Keratinocyte (primary cell): Measurements from ENCODE around the gene PLXDC2. TPM values are rescaled to one million over a fixed set of nuclear protein-coding genes. Genes with fewer than 3 reads are reported as not detected.

ENCODE experiments used
- DNase-seq: peaks from one replicate; pipeline ENCODE4 v3.0.0-alpha.2; 2011; ENCODE audit warnings: low read depth, missing footprints, low spot score
- FAIRE-seq: peaks from 2 replicates; lab custom pipeline; 2011; peaks lifted over from hg19 to GRCh38; lab: Jason Lieb, UNC
- H2AFZ ChIP-seq: 2 replicates; pipeline ENCODE4 v1.6.0; 2012; ENCODE audit warnings: low read length, control low read depth, inconsistent platforms; ENCODE audit not compliant: control insufficient read depth
- H3K27ac ChIP-seq: 2 replicates; pipeline ENCODE4 v1.5.1; 2011; ENCODE audit warnings: low read length; ENCODE audit not compliant: control insufficient read depth, insufficient read depth
- H3K27me3 ChIP-seq: 3 replicates; pipeline ENCODE4 v1.6.0; 2011; ENCODE audit warnings: low read length; ENCODE audit not compliant: control insufficient read depth, insufficient read depth; ENCODE audit errors: extremely low read depth
- H3K36me3 ChIP-seq, 2 experiments: 2 replicates in 1 of 2; 3 replicates in 1 of 2; pipeline ENCODE4 v1.5.1; 2011; ENCODE audit warnings: low read length in 2 of 2, mild to moderate bottlenecking in 1 of 2; ENCODE audit not compliant: control insufficient read depth in 2 of 2, insufficient read depth in 2 of 2; ENCODE audit errors: extremely low read depth in 1 of 2
- H3K4me1 ChIP-seq: 3 replicates; pipeline ENCODE4 v1.5.1; 2011; ENCODE audit warnings: low read length; ENCODE audit not compliant: control insufficient read depth, insufficient read depth; ENCODE audit errors: extremely low read depth
- H3K4me2 ChIP-seq: 3 replicates; pipeline ENCODE4 v1.6.0; 2011; ENCODE audit warnings: low read depth, low read length; ENCODE audit not compliant: control insufficient read depth, insufficient read depth; ENCODE audit errors: extremely low read depth
- H3K4me3 ChIP-seq, 3 experiments: fragments of 200-600 bp in 1 of 3; sonication (generic) in 1 of 3; 2 replicates in 2 of 3; 3 replicates in 1 of 3; pipeline ENCODE4 v1.5.1; 2011 to 2016; ENCODE audit warnings: low read length in 3 of 3, mild to moderate bottlenecking in 3 of 3, control low read depth in 2 of 3, inconsistent platforms in 1 of 3, low read depth in 1 of 3, mixed read lengths in 1 of 3, mixed run types in 1 of 3, moderate library complexity in 1 of 3; ENCODE audit not compliant: control insufficient read depth in 2 of 3, insufficient read depth in 2 of 3; ENCODE audit errors: extremely low read depth in 1 of 3
- H3K79me2 ChIP-seq: 2 replicates; pipeline ENCODE4 v1.6.0; 2012; ENCODE audit warnings: low read length; ENCODE audit not compliant: control insufficient read depth, insufficient read depth
- H3K9ac ChIP-seq: 3 replicates; pipeline ENCODE4 v1.6.0; 2011; ENCODE audit warnings: low read length; ENCODE audit not compliant: control insufficient read depth, insufficient read depth; ENCODE audit errors: extremely low read depth
- H3K9me1 ChIP-seq: 3 replicates; pipeline ENCODE4 v1.6.0; 2011; ENCODE audit warnings: low read length; ENCODE audit not compliant: control insufficient read depth, insufficient read depth; ENCODE audit errors: extremely low read depth
- H3K9me3 ChIP-seq: 2 replicates; pipeline ENCODE4 v1.5.1; 2012; ENCODE audit warnings: low read depth, low read length; ENCODE audit not compliant: control insufficient read depth
- H4K20me1 ChIP-seq: 3 replicates; pipeline ENCODE4 v1.6.0; 2011; ENCODE audit warnings: low read length; ENCODE audit not compliant: control insufficient read depth, insufficient read depth; ENCODE audit errors: extremely low read depth
- CTCF ChIP-seq, 3 experiments: IDR thresholded peaks in 1 of 3; conservative IDR thresholded peaks in 1 of 3; optimal IDR thresholded peaks in 1 of 3; 2 replicates in 2 of 3; 3 replicates in 1 of 3; pipeline versions ENCODE3 to v1.5.1; 2011; ENCODE audit warnings: low read length in 3 of 3, mild to moderate bottlenecking in 3 of 3, moderate library complexity in 2 of 3, control low read depth in 1 of 3, inconsistent platforms in 1 of 3; ENCODE audit not compliant: insufficient read depth in 2 of 3; ENCODE audit errors: extremely low read depth in 1 of 3
- EZH2 ChIP-seq: IDR thresholded peaks from one replicate; pipeline ENCODE4 v1.6.1; 2012; ENCODE audit warnings: inconsistent platforms, mild to moderate bottlenecking, low read length, moderate library complexity
- dilution Hi-C: fragments of 300-500 bp; cut with MboI; formaldehyde crosslinking; loops from one replicate; pipeline ENCODE4 v1.7.0; 2020; ENCODE audit warnings: low sequenced_read_pairs; ENCODE audit not compliant: extremely low pct_ligation_motif_present
- polyA plus RNA-seq, 5 experiments: library from polyadenylated mRNA; depleted of rRNA in 3 of 5; stranded (reverse) in 3 of 5; stranded (forward) in 1 of 5; unstranded in 1 of 5; fragments of >200 nt; gene quantifications; 1 replicate in 1 of 5; 2 replicates in 3 of 5; 3 replicates in 1 of 5; pipeline versions ENCODE4 v1.2.1 to v1.2.3, GENCODE V29; 2011 to 2012; ENCODE audit warnings: missing spikeins in 2 of 5, low read depth in 1 of 5, low replicate concordance in 1 of 5

PLXDC2 gene
- polyA plus RNA-seq, 1 donor (not counting 4 experiments of a cell fraction or from before 2014, with no cell fraction given): 12.9 TPM

- no peaks in the 10 kb centered on the region for H3K4me1 ChIP-seq
- H3K9me3 ChIP-seq: no peaks in the 10 kb centered on the region
- dilution Hi-C loops: no loop called here
- H3K27ac ChIP-seq: no peak overlapping the region
- no peak overlapping the region for H3K4me3 ChIP-seq
- DNase-seq (no peak), FAIRE-seq (no peak)
- H3K36me3 ChIP-seq: no peaks in the 10 kb centered on the region
- H4K20me1 ChIP-seq: no peaks in the 10 kb centered on the region
- no peak overlapping the region for H3K9ac ChIP-seq
- H3K79me2 ChIP-seq: no peaks in the 10 kb centered on the region
- no peak overlapping the region for H2AFZ ChIP-seq
- TF ChIP-seq CTCF (optimal IDR thresholded peaks at IDR 0.05 in 1 of 3, IDR thresholded peaks at IDR 0.05 in 1 of 3, conservative IDR thresholded peaks at IDR 0.05 in 1 of 3; ENCODE audit: extremely low read depth in 1 of 3, insufficient read depth in 2 of 3, low read length in 3 of 3) (no peak), EZH2 (no peak)
- H3K27me3 ChIP-seq: no peaks in the 10 kb centered on the region
- H3K9me1 ChIP-seq: no peaks in the 10 kb centered on the region
- no peak overlapping the region for H3K4me2 ChIP-seq
These were observed 498.2 kb downstream of the PLXDC2 start for GRCh38 chr10:20314431-20314830.

- Histone ChIP-seq H3K9me1 (no peaks in the 10 kb centered on the region), H3K9ac (no peak overlapping the region), H3K9me3 (no peaks in the 10 kb centered on the region), H3K4me1 (no peaks in the 10 kb centered on the region), H3K4me3 (no peak overlapping the region), H3K36me3 (no peaks in the 10 kb centered on the region), H2AFZ (no peak overlapping the region), H3K27ac (no peak overlapping the region), H3K27me3 (no peaks in the 10 kb centered on the region), H3K79me2 (no peaks in the 10 kb centered on the region), H3K4me2 (no peak overlapping the region), H4K20me1 (no peaks in the 10 kb centered on the region)
- FAIRE-seq (no peak), DNase-seq (no peak)
- dilution Hi-C loops: no loop called here
- TF ChIP-seq EZH2 (no peak), CTCF (optimal IDR thresholded peaks at IDR 0.05 in 1 of 3, IDR thresholded peaks at IDR 0.05 in 1 of 3, conservative IDR thresholded peaks at IDR 0.05 in 1 of 3; ENCODE audit: extremely low read depth in 1 of 3, insufficient read depth in 2 of 3, low read length in 3 of 3) (no peak)
These were observed 511.7 kb downstream of the PLXDC2 start for GRCh38 chr10:20327954-20328353.
